Effector CD4-positive, alpha-beta T cell (primary cell): Measurements from ENCODE around the gene PIEZO1.

Source experiments
- DNase-seq: peaks from one replicate; pipeline ENCODE4 v3.0.0-alpha.2; 2020

The PIEZO1 gene

DNA sequence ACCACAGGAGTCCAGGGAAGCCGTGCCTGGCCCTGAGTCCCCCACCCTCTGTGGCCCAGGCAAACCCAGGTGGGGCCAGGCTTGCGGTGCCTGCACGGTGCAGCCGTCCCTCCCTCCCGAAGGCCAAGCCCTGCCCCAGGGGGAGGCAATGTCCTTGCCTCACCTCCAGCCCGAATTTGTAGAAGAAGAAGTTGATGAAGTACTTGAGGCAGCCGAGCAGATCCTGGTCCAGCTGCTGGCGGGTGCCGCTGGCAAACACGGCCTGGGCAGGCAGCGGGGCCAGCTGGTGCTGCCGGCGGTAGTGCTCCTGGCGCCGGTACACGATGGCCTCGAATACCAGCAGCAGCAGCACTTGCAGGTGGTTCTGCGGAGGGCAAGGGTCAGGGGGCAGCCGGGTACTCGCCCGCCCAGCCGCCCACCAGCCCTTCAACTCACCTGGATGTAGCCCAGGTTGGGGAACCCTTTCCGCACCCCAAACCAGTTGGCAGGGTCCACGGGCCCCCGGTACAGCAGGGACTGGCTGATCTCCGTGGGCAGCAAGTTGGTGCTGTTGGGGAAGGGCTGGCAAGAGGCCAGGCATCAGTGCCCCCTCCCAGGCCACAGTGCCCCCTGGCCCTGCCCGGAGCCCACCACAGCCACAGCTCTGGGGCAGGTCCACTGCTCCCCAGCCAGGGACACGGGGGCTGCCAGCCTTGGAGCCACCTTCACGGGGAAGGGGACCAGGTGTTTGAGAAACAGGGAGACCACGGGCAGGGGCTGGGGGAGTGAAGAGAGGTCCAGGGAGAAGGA is 52.7 kb downstream of the PIEZO1 start:
- no peak for DNase-seq

DNA sequence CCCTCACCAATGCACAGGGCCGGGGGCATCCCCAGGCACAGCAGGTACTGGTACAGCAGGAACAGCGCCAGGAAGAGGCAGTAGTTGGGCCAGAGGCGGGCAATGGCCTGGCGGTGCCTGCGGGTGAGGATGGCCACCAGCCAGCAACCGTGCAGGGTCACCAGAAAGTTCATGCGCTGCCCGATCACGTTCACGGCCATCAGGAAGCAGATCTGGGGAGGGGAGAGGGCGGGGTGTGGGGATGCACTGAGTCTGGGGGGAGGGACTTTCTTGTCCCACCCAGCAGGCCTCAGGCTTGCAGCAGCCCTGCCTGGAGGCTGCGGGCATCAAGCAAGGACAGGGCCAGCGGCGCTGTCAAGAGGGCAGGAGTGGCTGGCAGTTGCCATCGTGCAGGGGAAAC is 53.3 kb downstream of the PIEZO1 start:
- DNase-seq, result no peak

GRCh38 chr16:88730632-88731607 is 54.1 kb downstream of the PIEZO1 start:
- DNase-seq, result no peak

- no peak for DNase-seq
Observed at GRCh38 chr16:88727871-88728270, 57.1 kb downstream of the PIEZO1 start.

DNA sequence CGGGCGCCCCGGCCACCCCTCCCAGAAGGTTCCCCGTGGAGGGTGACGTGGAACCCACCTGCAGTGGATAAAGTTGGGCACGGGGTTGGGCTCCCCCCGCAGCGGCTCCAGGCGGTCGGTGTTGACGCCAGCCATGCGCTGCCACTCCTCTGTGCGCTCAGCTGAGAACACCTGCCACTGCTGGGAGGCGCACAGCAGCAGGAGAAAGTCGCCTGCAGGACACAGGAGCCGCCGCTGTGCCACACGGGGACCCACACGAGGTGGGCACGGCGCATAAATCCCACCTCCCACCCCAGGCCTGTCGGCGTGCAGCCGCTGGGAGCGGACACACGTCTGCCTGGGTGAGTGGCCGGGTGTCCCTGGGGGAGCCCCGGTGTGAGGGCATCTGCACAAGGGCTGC is 58.0 kb downstream of the PIEZO1 start:
- DNase-seq, result no peak

- DNase-seq, result no peak
Observed at GRCh38 chr16:88726408-88726749, 58.6 kb downstream of the PIEZO1 start.

- no peak for DNase-seq
Observed at GRCh38 chr16:88725609-88726407, 59.2 kb downstream of the PIEZO1 start.

DNA sequence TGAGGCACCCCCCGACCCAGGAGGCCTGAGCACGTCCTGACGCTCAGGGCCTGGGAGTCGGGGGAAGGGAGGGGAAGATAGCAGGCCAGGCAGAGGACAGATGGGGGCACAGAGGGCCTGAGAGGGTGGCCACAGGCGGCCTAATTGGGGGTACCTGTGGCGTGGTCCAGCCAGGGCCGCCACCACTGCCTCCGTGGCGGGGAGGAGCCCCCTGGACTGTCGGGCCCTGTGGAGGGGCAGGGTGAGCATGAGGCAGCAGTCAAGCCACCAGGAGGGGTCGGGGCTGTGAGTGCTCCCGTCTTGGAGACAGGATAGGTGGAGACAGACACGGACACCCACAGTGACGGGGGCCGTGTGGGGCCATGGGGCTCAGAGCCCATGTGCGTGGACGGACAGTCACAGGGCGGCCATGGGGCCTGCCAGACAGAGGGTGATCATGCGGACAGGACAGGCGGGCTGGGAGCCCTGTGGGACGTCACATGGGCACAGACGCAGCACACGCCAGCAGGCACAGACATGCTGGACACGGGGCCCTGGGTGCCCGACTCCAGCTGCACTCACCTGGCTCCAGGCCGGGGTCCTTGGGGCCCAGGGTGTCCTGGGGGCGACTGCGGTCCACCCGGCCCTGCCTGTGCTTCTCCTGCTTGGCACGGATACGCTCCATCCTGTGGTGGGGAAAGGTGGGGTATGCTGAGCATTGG is 60.0 kb downstream of the PIEZO1 start:
- no peak for DNase-seq

DNA sequence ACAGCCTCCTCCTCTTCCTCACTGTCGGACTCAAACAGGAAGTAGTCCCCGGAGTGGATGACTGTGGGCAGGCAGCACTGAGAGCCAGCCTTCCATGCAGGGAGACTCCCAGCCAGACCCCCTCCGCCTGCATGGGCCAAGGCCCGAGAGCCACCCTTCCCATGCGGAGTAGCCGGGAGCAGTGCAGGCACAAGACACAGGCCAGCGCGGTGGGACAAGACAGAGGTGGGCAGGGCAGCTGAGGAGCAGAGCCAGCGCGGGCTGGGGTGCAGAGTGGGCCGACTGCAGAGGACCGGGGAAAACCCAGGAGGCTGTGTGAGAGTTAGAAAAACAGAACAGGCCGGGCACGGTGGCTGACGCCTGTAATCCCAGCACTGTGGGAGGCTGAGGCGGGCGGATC is 61.1 kb downstream of the PIEZO1 start:
- DNase-seq, result no peak

DNA sequence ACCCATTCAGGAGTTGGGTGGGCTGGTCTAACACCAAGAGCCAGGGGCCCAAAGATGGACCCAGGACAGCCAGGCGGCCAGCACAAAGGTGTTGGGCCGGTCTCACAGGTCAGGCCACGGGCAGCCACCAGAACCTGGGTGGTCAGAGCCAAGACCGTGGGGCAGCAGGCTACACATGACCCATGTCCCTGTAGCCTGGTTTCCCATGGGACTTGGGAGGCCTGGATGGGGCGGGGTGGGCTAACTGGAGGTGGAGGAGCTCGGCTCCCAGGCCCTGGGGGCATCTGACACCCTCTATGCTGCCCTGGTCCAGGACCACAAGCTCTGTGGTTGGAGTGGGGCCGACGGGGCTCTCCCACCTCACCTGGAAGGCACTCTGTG is 61.5 kb downstream of the PIEZO1 start:
- DNase-seq, result no peak

DNA sequence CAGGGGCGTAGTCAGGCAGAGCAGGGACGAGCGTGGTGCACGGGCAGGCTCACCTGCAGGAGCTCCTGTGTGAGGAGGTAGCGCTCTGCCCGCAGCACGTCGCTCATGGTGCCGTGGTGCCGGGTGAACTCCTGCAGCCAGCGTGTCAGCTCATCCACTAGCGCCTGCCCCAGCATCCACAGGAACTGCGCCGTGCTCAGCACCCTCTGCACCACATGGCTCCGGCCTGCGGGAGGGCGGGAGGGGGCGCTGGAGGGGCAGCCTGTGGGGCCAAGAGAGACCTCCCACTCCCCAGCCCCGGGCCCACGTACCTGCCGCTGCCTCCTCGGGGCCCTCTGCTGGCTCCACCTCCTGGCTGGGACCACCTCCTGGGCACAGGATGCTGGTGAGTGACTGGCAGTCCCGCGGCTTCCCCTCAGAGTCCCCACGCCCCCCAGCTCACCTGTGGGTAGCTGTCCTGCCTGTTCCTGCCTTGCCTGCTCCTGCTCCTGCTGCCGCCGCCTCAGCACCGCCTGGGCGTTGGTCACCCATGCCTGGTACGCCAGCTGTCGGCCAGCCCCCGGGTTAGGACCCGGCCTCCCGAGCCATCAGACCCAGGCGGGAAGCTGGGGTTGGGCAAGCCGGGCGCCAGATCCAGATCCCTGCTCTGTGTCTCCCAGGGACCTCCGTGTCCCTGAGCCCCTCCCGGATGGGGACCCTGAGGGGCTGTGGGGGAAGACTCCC is 62.1 kb downstream of the PIEZO1 start:
- no peak for DNase-seq

- no peak for DNase-seq
Observed at GRCh38 chr16:88721815-88722755, 62.9 kb downstream of the PIEZO1 start.

DNA sequence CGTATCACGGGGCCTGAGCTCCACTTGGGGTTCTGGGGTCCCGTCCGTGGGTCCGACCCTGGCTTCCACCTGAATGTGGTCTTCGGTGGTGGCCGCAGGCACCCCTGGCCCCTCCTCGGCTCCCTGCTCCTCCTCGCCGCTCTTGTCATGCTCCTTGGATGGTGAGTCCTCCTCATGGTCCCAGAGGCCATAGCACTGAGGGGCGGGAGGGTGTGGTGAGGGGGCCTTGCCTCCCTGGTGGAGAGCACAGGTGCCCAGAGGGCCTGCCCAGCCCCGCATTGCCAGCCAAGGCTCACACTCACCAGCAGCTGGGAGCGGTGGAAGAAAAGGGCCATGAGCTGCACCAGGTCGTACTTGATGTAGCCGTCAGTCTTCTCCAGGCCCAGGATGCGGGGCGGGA is 63.8 kb downstream of the PIEZO1 start:
- DNase-seq, result no peak

DNA sequence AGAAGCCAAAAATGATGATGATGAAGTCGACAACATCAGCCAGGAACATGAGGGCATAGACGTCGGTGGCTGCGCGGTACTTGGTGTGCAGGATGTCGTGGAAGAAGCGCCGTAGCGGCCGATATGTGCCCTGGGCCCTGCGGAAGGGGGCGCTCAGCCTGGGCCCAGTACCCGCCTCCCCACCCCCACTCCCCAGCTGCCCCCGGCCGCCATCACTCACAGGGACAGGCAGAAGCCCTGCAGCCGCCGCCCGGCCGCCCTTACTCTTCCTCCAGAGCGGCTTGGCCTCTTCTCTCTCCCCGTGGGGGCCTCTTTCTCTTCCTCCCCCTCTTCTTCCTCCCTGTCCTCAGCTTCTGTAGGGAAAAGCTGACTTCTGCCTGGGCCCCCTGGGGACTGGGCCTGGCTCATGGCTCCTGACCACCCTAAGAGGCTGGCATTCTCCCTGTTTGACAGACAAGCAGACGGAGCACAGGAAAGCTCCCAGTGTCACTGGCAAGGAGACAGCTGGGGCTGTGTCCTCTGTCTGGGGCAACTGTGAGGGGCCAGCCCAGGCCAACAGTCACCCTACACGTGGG is 64.5 kb downstream of the PIEZO1 start:
- DNase-seq, result no peak

GRCh38 chr16:88719933-88720296 is 65.1 kb downstream of the PIEZO1 start:
- no peak for DNase-seq

- DNase-seq, result no peak
Observed at GRCh38 chr16:88719267-88719932, 65.6 kb downstream of the PIEZO1 start.

- DNase-seq, result no peak
Observed at GRCh38 chr16:88718178-88718577, 66.8 kb downstream of the PIEZO1 start.

DNA sequence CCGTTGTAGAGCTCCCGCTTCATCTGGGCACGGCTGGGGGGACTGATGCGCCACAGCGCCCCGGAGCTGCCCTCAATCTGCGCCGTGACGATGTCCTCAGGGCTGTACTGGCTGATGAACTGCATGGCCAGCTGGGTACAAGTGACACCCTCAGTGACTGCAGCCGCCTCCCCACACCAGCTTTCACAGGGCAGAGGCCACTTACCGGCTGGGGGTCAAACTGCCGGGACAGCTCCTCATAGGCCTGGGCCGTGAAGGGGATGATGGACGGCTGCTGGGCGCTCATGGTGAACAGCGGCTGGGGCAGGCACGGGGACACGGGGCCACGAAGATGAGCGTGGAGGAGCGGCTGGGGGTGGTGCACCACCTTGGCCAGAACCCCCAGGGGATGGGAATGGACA is 68.4 kb downstream of the PIEZO1 start:
- DNase-seq, result no peak

DNA sequence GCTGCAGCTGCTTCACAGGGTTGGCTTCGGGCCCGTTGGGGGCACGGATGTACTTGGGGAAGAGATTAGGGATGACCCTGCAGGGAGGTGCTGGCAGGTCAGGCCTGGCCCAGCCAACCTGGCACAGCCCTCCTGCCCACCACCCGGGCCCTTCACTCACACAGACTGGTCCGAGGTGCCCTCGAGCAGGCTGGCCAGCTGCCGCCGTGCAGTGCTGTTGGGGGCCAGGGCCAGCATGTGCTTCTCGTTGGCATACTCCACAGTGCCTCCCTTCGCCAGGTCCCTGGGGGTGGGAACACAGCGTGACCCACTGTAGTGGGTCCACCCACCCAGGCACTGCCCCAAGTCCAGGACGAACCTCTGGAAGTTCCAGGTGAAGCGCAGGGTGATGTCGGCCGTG is 68.8 kb downstream of the PIEZO1 start:
- DNase-seq, result no peak
